Suprapubic skin (tissue), 3 donors: ENCODE measurements around the gene ANO2.

ENCODE experiments used
- EP300 ChIP-seq: sonication (generic); formaldehyde crosslinking; IDR thresholded peaks from one replicate; pipeline ENCODE4 v1.6.1; 2017; ENCODE audit warnings: antibody characterized with exemption
- POLR2A ChIP-seq, 2 donors: fragments of 450-650 bp; IDR thresholded peaks; one replicate each; pipeline ENCODE4 v1.6.1; 2017; ENCODE audit warnings: antibody characterized with exemption in 2 of 2, mild to moderate bottlenecking in 2 of 2, moderate library complexity in 2 of 2
- TF ChIP-seq, protein P1 (sequence below), 2 donors: fragments of 200-600 bp in 1 of 2; fragments of 450-650 bp in 1 of 2; sonication (generic) in 1 of 2; IDR thresholded peaks; one replicate each; pipeline ENCODE4 v1.5.1; 2016 to 2019; ENCODE audit warnings: antibody characterized with exemption in 2 of 2, mild to moderate bottlenecking in 1 of 2, moderate library complexity in 1 of 2

DNA sequence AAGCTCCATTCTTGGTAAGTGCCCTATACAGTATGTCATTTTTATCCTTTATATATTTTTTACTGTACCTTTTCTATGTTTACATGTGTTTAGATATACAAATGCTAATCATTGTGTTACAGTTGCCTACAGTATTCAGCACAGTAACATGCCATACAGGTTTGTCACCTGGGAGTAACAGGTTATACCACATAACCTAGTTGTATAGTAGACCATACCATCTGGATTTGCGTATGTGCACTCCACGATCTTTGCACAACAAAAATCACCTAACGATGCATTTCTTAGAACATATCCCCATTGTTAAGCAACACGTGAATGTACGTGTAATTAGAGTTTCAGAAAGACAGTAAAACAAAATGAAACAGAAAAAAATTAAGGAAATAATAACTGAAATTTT lies 11.9 kb upstream of the ANO2 start:
- TF ChIP-seq EP300 (no peak), POLR2A (IDR thresholded peaks at IDR 0.05) (no peak)
- TF ChIP-seq, protein P1, sequence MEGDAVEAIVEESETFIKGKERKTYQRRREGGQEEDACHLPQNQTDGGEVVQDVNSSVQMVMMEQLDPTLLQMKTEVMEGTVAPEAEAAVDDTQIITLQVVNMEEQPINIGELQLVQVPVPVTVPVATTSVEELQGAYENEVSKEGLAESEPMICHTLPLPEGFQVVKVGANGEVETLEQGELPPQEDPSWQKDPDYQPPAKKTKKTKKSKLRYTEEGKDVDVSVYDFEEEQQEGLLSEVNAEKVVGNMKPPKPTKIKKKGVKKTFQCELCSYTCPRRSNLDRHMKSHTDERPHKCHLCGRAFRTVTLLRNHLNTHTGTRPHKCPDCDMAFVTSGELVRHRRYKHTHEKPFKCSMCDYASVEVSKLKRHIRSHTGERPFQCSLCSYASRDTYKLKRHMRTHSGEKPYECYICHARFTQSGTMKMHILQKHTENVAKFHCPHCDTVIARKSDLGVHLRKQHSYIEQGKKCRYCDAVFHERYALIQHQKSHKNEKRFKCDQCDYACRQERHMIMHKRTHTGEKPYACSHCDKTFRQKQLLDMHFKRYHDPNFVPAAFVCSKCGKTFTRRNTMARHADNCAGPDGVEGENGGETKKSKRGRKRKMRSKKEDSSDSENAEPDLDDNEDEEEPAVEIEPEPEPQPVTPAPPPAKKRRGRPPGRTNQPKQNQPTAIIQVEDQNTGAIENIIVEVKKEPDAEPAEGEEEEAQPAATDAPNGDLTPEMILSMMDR (IDR thresholded peaks at IDR 0.05) = no peak
